IPS DF 4.7 (cell line): ENCODE measurements around the gene DOCK4.
A peak's percentile ranks its signal among the peaks of the same experiment; 100 is the strongest.

Experiments
- DNase-seq: peaks from one replicate; pipeline ENCODE4 v3.0.0-alpha.2; 2013; ENCODE audit warnings: low spot score; ENCODE audit errors: extremely low read depth

Gene DOCK4

DNA sequence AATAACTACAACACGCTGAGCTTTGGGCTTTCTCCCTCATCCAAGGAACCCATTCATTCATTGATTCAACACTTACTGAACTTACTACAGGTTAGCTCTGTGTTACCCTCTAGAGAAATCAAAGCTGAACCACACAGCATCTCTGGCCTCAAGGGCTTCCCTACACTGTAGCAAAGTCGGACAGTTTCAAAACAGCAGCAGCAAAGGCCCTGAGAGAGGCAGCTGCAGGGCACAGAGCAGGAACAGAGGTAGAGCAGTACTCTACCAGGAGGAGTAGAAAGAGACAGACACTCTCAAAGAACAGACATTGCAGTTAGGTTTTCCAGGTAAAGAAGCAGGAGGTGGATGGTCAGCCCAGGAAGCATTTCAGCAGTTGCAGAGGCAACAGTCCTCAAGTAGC, 16.1 kb downstream of the DOCK4 start:
- no peak for DNase-seq

DNA sequence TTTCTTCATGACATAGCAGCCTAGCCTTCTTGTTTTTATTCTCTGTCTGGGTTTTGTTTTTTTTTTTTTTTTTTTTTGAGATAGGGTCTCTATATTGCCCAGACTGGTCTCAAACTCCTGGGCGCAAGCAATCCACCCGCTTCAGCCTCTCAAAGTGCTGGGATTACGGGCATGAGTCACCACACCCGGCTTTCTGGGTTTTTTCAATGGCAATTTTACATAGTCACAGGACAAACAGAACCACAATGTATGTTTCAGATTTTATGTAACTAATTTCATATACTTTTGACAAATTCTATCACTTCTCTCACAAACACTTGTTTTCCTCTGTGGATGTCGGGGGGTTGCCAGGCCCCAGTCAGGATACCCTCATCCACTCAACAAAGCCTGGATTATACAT, 16.5 kb downstream of the DOCK4 start:
- no peak for DNase-seq

DNA sequence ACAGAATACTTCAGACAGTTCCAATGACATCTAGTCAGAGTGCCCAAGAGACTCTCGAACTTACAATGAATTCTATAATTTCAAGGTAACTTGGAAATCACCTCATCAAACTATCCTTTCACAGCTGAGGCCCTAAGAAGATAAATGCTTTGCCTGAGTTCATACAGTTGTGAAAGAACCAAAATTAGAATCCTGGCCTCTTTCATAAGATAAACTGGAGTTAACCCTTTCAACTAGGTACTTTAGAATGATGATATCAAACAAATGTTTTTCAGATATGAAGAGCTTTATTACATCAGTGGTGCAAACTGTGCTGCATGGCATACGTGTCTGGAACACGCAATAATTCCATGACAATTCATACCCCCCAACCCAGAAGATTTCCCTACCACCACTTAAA, 17.9 kb downstream of the DOCK4 start:
- DNase-seq: no peak

DNA sequence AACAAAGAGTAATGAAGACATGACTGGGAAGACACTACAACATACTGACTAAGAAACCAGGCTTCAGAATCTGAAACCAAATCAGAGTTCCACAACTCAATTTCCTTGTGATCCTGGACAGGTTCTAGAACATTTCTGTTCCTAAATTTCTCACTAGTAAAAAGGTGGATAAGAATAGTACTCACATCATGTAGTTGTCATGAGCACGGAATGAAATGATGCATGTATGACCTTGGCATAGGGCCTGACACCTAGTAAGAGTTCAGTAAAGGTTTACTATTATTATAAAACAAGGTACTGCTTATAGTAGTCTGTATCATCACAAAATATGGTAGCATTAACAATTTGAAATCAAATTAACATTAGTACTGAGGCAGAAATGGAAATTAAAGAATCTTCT, 19.9 kb downstream of the DOCK4 start:
- DNase-seq: no peak

DNA sequence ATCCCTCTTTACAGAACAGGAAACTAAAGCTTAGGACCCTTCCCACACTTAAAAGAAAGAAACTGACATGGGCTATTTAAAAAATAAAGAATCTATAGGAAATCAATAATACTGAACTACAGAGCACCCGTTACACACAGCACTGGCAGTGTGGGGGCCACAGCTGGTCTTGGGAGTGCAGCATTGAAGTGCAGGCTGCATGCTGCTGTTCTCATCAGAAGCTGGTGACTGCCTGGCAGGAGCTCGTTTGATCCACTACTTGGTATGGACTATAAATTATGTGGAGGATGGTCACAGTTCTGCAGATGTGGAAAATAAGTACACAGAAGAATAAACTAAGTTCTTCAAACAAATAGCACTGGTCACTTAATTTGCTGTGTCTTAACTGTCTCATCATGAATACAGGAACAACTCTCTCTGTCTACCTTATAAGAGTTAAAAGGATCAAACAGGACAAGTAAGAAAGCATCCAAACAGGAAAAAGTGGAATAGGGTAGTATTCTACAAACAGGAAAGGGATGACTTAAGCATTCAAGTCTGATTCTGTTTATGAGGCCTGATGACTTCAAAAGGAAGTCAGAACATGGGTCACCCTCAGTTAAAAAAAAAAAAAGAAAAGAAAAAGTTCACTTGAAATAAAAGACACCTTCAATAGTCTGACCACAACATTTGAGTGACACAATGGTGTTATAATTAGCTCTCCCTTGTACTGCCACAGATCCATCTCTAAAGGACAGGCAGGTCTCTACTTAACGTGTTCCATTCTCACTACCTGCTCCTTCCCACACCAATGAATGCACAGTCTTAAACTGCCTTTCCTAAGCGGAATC, 21.0 kb downstream of the DOCK4 start:
- no peak for DNase-seq

DNA sequence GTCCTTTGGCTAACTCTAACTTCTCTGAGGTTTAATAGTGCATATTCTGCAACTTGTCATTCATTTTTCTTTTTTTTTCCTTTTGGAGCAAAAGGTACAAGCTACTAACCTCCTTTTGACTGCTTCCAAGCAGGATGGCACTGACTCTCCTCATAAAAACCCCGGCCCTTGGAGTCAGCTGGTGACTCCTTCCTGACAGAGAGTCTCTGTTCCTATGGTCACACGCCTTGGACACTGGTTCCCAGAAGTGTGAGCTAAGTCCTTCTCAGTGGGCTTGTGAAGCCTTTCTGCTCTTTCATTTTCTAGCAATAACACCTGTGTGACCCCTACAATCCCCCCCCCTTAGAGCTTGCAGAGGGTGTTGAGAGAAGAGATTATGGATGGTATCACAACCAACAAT, 21.7 kb downstream of the DOCK4 start:
- no peak for DNase-seq

DNA sequence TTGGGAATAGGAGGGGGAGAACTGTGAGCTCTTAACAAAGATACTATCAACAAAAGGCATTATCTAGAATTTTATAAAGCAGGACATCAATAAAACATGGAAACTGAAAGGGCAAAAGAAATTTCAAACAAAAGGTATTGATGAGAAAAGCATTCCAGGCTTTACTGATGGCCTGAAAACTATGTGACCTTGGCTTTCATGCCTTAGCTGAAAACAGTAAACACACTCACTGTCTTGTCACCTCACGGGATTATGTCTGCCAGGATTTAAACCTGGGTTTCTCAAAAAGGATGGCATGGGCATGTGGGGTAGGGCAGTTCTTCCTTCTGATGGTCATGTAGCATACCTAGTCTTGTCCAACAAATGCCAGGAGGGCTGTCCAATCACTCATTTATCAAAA, 22.9 kb downstream of the DOCK4 start:
- DNase-seq: no peak

DNA sequence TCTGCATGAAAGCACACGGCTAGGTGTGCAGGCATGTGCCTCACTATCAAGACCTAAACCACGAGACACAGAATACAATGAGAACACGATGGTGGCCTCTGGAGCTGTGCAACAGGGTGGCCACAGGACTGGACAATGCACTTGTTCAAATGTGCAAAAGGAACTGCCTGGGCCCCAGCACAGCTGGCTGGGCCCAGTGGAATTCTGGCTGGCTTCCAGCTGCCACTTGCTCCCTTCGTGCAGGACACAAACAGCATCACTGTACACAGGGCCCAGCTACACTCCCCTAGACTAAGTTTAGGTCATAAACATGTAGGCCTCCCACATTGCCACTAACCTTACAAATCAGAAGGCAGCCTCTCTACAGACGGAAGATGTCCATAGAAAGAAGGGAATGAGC, 23.4 kb downstream of the DOCK4 start:
- DNase-seq: no peak

DNA sequence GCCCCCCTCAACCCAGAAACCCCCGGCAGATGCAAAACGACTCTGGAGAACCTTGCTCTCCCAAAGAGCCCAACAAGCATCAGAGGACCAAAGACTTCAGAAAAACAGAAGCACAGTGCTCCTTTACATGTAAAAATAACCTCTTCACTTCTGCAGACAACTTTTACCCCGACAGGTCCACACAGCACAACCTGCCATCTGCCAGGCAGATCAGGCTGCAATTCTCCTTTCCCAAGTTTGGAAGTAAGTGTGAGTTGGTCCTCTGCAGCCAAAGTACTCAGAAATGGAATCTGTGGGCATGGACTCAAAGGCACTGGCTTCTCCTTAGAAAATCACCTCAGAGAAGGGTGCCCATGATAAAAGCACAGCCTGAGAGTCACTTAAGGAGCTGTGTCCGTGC, 26.0 kb downstream of the DOCK4 start:
- DNase-seq: no peak

DNA sequence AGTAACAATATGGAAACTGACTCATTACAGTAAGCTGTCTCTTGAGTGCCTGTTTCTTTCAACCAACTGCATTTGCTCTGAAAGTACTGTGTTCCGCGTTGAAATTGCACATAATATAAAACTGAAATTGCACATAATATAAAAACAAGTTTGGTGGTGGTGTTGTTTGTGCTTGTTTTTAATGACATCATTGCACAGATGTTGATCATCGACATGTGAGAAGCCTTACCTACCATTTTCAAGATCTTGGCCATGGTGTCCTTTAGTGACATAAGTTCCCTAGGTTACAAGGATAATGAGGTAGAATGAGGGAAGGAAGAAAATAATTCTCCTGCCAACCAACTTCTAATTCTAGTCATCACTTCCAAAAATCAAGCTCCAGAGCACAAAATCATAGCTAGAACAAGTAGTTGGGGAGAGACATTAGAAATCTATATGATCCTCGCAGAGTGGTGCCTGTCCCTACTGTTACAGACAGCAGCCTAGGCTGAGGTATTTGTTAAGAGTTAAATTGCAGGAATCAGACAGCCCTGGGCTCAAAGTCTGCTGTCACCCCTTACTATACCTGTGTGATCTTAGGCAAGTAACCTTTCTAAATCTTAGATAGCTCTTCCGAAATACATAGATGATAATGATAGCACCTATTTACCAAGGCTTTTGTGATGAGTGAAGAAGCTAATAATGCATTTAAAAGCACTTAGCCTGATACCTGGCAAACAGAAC, 29.3 kb downstream of the DOCK4 start:
- no peak for DNase-seq

DNA sequence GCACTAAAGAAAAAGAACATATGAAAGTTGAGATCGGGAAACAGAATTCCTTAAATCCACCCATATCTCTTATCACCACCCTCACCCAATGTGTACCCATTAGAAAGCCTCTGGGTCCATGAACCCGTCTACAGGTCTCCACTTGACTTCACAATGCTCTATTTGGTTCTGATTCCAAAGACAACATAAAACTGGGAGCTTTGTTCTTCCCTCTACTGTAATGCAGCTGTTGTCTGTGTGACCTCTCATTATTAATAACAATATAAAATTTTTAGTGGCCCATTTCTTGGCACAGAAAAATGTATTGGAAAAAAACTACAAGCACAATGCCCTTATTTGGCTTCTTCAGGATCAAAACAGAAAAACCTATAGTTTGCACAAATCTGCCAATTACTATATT, 30.0 kb downstream of the DOCK4 start:
- no peak for DNase-seq

DNA sequence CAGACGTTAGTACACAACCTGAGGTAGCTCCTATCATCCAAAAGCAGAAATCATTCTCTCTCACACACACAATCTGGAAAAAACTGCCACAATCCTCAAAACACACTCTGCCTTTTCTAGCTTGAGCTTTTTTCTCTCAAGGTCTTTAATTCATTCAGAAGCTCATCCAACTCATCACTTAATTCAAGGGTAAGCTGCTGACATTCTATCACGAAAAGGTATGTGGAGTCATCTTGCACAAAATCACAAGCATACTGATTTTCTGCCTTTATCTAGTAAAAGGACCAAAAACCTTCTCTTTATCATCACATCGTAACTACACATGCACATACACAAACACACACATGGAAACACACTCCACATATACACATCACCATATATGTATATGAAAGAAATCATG, 32.0 kb downstream of the DOCK4 start:
- no peak for DNase-seq

DNA sequence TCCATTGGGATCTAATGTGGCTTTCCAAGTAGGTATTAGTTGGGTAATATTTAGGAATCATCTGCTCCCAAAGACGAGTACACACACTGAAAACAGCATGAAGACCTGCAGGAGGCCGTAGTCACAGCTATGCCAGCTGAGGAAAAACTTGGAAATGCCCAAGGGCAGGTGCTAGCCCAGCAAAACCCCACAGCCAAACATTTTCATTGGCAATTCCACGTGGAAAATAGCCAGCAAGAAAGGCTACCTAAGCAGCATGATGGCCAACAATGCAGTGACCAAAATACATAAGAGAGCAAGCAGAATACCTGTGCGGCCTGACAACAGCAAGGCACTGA, 32.7 kb downstream of the DOCK4 start:
- no peak for DNase-seq

DNA sequence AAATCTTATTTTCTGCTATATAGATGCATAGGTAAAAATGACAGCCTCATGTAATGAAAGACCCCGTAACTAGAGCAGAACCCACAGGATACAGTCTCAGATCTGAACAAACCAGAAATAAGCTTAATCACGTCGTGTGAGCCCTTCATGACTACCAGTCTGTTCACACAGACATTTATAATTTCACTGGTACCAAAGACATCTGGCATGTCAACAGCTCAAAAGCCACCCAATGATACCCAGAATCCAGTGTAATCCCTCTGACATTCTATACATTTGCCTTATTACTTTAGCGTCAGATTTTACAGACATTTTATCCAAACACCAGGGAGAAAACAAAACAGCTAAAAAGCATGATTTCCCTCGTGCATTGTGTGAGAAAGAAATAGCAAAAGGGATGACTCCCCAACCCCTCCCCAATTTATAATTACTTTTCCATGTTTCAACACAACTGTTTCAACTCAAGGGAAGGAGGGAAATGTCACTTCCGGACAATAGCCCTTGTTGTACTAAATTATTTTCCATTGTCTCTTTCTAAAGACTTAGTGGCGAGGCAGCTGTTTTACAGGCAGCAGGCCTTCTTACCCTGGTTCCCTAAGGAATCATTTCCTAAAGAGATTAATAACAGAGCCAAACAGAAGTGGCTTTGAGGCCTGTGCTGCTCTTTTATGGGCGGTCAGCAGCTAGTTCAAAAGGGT, 33.2 kb downstream of the DOCK4 start:
- no peak for DNase-seq

DNA sequence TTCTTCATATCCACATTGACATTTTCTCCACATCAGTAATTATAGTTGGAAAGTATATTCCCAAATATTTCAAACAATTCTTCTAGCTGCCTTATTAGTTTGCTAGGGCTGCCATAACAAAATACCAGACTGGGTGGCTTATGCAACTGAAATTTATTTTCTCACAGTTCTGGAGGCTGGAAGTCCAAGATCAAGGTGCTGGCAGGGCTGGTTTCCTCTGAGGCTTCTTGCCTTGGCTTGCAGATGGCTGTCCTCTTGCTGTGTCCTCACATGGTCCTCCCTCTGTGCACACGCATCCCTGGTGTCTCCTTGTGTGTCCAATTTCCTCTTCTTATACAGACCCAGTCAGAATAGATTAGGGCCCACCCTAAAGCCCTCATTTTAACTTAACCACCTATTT, 34.5 kb downstream of the DOCK4 start:
- DNase-seq: no peak

DNA sequence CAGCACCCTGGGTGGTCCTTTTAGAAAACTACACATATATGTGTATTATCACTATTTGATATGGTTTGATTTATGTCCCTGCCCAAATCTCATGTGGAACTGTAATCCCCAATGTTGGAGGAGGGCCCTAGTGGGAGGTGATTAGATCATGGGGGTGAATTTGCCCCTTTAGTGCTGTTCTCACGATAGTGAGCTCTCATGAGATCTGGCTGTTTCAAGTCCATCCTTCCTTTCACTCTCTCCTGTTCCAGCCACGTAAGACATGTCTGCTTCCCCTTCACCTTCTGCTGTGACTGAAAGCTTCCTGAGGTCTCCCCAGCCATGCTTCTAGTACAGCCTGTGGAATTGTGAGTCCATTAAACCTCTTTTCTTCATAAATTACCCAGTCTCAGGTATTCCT, 37.3 kb downstream of the DOCK4 start:
- DNase-seq: no peak

DNA sequence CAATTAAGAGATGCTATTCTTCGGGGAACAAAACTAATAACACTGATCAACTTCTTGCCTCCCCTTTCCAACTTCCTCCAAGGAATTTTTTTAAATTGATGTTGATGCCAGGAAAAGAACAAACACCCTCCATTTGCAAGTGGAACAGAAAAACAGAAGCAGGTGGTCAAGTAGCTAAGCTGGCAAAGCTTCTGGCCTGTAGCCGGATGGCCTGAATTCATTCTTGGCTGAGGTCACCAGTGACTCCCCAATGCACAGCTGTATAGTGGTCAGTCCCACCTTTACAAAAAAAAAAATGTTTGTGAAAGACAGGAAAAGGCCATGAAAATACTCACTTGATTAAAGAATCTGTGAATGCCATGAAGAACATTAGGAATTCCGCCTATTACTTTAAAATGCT, 39.1 kb downstream of the DOCK4 start:
- no peak for DNase-seq

DNA sequence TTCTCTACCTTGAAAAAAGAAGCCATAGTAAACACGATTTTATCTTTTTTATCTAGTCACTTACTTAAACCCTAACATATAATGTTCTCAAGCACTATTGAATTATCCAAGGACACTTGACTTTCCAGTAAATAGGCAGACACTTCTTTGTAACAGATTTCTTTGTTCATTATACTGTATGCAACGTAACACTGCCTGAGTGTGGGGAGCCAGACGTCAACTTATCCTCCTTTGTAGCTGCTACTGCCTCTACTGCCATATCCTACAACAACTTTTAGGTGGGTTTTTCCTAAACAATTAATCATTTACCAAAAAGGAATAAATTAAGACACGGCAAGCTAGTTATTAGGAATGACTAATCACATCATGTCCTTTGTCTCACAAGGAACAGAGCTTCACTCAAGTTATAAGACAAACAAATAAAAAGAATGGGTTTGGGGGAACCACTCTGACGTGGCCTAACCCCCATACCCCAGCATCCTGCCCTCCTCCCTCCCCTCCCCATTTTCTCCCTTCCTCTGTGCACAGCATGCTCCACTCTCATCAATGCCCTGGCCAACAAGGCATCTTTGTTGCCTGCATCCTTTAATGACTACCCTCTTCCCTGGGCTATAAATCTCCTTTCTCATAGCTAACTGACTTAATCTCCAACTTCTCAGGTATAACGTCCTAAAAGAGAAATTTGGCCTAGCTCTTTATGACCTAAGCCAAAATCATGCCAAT, 43.3 kb downstream of the DOCK4 start:
- no peak for DNase-seq

DNA sequence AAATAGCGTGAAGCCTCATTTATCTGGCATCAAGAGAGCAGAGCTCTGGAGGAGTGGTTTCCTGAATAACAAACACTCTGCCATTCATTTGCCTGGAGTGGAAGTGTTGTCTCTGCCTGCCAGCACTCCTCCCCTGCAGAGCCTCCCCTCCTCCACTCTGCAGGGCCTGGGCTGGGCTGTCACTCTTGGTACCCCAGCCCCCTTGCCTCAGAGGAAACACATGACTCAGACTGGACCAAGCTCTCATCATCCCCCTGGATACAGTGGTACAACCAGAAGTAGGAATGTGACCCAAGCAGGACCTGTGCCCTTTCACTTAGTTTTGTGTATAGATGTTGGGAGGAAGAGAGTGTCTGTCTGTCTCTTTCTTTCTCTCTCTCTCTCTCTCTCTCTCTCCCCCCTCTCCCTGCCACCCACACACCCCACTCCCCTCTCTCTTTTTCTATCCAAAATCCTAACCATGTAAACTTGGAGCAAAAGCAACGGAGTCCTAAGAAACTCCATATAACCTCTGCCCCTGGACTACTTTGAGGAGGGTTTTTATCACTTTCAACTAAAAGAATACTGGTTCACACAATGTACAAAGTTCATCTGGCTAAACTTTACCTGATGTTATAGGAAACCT, 43.9 kb downstream of the DOCK4 start:
- DNase-seq: peak; percentile 53

DNA sequence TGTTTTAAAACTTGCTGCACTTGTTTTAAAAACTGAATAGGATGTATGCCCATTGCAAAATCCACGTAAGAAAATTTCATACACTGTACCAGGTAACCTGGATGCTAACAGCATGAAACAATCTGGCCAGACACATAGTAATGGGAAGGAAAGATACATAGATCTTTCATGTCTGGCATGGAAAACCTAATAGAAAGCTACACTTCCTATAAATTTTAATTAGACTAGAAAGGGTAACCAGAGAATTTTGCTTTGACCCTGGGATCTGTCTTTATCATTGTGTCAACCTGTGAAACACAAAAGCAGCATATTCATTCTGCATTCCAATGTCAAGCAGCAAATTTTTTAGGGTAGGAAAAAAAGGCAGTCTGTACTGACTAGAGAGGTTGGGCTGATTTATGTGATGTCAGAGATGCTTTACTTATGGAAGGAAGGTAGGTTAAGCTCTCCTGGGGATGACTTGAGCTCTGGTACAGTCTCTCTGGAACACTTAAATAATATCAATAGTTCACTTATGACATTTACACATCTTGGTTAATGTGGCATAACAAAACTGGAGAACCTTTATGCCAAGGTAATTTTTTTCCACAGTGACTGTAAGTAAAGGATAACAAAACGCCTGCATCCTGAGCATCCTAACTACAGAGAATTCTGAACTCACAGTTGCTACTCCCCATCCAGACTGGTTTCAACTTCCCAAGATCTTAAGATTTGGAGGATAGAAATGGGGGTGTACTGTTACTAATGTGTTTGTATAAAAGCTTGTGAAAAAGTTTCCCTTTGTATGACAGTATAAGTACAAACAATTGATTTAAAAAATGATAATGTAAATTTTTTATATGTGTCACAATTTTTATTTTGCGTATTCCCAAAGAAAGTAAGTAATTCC, 44.7 kb downstream of the DOCK4 start:
- no peak for DNase-seq

DNA sequence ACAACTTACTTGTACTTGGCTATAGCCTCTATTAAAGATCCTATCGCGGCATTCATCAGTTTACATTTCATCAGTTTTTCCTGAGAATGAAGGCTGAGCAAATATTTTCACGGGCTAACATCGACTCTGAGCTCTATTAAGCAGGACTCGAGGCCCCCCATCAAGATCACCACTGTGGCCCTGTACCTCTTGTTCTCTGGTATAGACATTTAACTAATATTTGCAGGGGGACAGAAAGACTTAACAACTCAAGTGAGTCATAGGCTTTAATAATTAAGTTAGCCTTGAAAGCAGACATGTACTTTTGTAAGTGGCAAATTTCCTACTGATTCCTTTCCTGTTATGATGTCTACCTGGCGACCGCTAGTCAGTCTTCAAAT, 45.4 kb downstream of the DOCK4 start:
- no peak for DNase-seq
